DMS53 treated with DMSO at 0.1 percent for 48 hours (cell line): Measurements from ENCODE around the gene ZNF441.
"Not testable (repeated sequence)": the region's sequence is repeated elsewhere in the genome, so short reads cannot be mapped to it uniquely, and the experiment has no call there.

Experiments
- DNase-seq: peaks from one replicate; lab custom pipeline; 2025; ENCODE audit not compliant: unreplicated experiment; lab: John Stamatoyannopoulos, UW

Gene ZNF441

GRCh38 chr19:11766597-11767591 is at the start of gene ZNF441:
TSS of gene ZNF441 (plus strand) at chr19:11767000. CDS start at chr19:11767194, 194 bp downstream.
- DNase-seq, result peak; percentile 88

DNA sequence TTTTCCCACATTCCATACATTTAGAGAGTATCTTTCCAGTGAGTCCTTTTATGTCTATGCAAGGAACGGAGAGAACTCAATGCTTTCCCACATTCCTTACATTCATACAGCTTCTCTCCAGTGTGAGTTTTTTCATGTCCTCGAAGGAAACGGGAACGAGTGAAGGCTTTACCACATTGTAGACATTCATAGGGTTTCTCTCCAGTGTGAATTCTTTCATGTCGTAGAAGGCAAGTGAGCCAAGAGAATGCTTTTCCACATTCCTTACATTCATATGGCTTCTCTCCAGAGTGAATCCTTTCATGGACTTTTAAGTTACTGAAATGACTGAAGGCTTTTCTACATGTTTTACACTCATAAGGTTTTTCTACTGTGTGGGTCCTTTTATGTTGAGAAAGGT is 45.1 kb upstream of the ZNF441 start:
- no peak for DNase-seq

DNA sequence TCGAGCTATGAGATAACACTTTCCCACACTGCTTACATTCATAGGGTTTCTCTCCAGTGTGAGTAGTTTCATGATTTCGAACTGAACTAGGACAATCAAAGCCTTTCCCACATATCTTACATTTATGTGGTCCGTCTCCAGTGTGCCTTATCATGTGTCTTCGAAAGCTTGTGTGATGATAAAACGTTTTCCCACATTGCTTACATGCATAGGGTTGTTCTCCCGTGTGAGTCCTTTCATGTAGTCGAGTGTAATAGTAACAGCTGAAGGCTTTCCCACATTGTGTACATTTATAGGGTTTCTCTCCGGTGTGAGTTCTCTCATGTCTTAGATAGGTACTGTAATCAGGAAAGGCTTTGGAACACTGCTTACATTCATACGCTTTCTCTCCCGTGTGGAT is 44.4 kb upstream of the ZNF441 start:
- no peak for DNase-seq

- no peak for DNase-seq
Observed at GRCh38 chr19:11729586-11729985, 37.2 kb upstream of the ZNF441 start.

DNA sequence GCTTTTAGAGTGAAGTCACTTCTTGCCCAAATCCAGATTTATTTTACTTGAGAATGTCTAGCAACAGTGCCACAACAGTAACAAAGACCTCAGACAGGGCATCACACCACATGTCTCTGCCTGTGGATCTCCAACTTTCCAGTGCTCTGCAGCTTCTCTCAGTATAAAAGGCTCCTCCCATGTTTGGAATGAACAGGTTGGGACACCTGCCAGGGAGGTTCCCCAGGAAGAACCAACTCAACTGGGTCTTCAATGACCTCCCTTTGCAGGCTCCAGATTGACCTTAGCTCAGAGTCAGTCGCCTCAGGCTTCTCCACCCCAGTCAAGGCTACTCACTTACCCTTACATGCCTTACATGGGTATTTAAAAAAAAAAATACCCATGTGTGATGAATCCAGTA is 31.4 kb upstream of the ZNF441 start:
- no peak for DNase-seq

DNA sequence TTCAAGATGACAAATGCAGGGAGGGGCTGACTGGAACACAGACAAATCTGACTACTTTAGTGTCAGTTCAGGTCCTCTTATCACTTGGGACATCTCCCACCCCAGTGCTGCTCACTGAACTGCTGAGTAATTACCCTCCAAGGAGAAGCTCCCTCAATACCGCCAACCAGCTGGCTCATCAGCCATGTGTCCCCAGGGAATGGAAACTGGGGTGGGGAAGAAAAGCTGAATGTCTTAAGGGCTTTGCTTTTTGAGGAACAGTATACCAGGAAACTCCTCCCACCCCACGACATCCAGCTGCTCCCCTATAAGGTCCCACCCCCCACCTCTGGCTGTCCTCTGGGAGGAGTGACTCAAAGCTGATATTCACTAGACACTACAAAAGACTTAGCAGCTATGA is 30.1 kb upstream of the ZNF441 start:
- no peak for DNase-seq

DNA sequence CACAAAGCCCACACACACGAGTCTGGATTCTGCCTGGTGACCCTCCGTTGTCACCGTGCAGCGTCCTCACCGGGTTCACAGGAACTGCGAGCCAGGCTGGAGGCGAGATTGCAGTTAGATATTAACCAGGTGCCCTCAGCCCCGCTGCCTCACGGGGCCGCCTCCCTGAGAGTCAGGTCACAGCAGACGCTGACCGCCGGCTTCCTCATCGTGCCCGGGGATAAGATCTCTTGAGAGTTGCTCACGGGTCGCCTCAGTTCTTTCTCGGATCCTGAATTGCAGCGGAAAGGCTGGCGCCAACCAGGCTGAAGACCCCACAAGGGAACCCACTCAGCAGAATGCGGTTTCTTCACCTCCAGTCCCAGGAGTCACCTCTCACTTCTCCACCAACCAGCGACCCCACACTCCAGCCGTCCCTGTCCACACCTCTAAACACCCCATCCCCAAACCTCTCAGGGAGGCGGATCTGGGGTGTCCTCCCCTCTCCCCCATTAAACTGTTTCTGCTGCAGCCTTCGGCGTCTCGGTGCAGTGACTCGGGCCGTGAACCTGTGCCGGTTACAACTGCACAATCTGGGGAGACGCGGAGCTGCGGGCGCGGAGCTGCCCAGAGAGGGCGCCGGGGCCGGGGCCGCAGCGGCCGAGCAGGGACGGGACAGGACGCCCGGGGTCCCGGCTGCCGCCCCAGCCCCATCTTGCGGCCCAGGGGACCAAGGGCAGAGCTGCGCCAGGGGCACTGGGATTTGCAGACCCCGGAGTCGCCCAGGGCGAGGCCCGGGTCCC is 28.6 kb upstream of the ZNF441 start:
- DNase-seq, result peak; percentile 12

GRCh38 chr19:11738746-11739620 is 27.8 kb upstream of the ZNF441 start, which contains the start of gene ZNF823:
TSS of gene ZNF823 (minus strand) at chr19:11738946. CDS start at chr19:11738819, 127 bp downstream.
- peak; percentile 95 for DNase-seq

DNA sequence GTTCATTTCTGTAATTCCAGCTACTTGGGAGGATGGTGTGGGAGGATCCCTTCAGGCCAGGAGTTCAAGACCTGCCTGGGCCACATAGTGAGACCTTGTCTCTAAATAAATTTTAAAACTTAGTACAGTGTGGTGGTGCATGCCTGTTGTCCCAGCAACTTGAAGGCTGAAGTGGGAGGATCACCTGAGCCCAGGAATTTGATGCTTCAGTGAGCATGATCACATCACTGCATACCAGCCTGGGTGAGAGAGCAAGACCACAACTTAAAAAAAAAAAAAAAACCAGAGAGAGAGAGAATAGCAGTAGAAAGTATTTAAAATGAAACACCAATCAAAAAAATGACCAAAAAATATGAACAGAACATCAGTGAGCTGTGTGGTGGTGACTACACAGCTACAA is 20.9 kb upstream of the ZNF441 start:
- DNase-seq, result no peak

GRCh38 chr19:11747277-11747676 is 19.5 kb upstream of the ZNF441 start:
- no peak for DNase-seq

DNA sequence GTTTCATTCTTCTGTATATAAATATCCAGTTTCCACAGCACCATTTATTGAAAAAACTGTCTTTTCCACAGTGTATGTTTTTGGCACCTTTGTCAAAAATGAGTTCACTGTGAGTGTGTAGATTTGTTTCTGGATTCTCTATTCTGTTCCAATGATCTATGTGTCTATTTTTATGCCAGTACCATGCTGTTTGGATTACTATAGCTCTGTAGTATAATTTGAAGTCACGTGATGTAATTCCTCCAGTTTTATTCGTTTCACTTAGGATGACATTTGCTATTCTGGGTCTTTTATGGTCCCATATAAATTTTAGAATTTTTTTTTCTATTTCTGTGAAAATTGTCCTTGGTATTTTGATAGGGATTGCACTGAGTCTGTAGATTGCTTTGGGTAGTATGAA is 17.0 kb upstream of the ZNF441 start:
- no peak for DNase-seq

GRCh38 chr19:11752244-11752736 is 14.5 kb upstream of the ZNF441 start:
- DNase-seq, result no peak

DNA sequence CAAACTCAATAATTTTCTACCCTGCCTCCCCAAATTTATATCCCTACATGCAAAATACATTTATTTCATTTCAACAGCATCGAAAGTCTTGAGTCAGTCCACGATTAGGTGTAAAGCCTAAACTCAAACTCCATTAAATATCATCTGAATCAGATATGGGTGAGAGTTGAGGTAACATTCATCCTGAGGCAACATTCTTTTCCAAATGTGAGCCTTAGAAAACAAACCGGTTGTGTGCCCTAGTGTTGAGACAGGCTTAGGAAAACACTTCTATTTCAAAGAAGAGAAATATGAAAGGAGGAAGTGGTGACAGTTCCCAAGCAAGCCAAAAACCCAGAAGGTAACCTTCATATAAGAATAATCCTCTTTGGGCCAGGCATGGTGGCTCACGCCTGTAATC is 12.1 kb upstream of the ZNF441 start:
- DNase-seq, result no peak

DNA sequence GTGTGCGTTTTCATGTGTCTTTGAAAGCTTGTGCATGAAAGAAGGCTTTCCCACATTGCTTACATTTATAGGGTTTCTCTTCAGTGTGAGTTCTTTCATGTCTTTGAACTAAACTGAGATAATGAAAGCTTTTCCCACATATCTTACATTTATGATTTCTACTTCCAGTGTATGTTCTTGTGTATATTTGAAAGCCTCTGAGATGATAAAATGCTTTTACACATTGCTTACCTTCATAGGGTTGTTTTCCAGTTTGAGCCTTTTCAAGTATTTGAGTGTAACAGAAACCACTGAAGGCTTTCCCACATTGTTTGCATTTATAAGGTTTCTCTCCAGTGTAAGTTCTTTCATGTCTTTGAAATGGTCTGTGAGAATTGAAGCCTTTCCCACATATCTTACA is 9.8 kb upstream of the ZNF441 start:
- DNase-seq, result no peak

DNA sequence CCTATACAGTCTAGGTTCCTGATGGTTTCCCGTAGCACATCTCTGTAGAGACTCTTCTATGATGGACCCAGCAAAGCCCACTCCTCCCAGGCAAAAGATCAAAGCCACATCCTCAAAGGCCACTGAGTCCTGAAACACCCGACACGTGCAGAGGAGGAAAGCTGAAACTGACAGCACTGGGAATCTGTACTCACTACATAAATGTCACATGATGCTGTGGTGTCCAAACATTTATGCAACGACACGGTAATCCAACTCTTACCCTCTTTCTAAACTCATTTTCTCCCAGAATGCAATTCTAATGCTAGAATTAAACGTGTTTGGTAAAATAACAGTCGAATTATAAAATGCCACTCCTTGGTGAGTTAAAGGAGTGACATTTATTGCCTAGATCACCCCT is 7.0 kb upstream of the ZNF441 start:
- DNase-seq, result no peak

- DNase-seq, result no peak
Observed at GRCh38 chr19:11763117-11763516, 3.7 kb upstream of the ZNF441 start.

DNA sequence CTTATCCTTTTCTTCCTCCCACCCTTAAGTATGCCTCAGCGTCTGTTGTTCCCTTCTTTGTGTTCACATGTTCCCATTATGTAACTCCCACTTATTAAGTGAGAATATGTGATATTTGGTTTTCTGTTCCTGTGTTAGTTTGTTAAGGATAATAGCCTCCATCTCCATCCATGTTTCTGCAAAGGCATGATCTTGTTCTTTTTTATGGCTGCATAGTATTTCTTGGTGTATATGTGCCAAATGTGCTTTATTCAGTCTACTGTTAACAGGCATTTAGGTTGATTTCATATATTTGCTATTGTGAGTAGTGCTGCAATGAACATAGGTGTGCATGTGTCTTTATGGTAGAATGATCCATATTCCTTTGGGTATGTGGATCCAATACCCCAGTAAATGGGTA is 3.2 kb upstream of the ZNF441 start:
- DNase-seq, result no peak

- peak; percentile 41 for DNase-seq
Observed at GRCh38 chr19:11767633-11768133, 883 bp downstream of the ZNF441 start.

- no peak for DNase-seq
Observed at GRCh38 chr19:11769995-11770394, 3.2 kb downstream of the ZNF441 start.

- DNase-seq, result not testable (repeated sequence)
Observed at GRCh38 chr19:11771520-11771919, 4.7 kb downstream of the ZNF441 start.
